ENCODE data around the gene ALPG. TPM values are rescaled to one million over a fixed set of nuclear protein-coding genes. Genes with fewer than 3 reads are reported as not detected.
"Not testable (repeated sequence)": the region's sequence is repeated elsewhere in the genome, so short reads cannot be mapped to it uniquely, and the experiment has no call there.

The ALPG gene
- total RNA-seq, 1 donor from 2014 or later, result not detected

GRCh38 chr2:232431705-232432590, 25.3 kb downstream of the ALPG start:
- TF ChIP-seq, protein P1, sequence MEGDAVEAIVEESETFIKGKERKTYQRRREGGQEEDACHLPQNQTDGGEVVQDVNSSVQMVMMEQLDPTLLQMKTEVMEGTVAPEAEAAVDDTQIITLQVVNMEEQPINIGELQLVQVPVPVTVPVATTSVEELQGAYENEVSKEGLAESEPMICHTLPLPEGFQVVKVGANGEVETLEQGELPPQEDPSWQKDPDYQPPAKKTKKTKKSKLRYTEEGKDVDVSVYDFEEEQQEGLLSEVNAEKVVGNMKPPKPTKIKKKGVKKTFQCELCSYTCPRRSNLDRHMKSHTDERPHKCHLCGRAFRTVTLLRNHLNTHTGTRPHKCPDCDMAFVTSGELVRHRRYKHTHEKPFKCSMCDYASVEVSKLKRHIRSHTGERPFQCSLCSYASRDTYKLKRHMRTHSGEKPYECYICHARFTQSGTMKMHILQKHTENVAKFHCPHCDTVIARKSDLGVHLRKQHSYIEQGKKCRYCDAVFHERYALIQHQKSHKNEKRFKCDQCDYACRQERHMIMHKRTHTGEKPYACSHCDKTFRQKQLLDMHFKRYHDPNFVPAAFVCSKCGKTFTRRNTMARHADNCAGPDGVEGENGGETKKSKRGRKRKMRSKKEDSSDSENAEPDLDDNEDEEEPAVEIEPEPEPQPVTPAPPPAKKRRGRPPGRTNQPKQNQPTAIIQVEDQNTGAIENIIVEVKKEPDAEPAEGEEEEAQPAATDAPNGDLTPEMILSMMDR (IDR thresholded peaks at IDR 0.05), result no peak
- DNase-seq (ENCODE audit: low spot score in 2 of 2), result no peak
- H3K4me3 ChIP-seq, result no peak overlapping the region
- no peaks in the 10 kb centered on the region for H3K36me3 ChIP-seq
- no peaks in the 10 kb centered on the region for H3K27me3 ChIP-seq
- no peaks in the 10 kb centered on the region for H3K4me1 ChIP-seq
- H3K9me3 ChIP-seq, result no peaks in the 10 kb centered on the region
- H3K27ac ChIP-seq, result no peak overlapping the region
- intact Hi-C loops (cut with DNase I), result no loop called here

DNA sequence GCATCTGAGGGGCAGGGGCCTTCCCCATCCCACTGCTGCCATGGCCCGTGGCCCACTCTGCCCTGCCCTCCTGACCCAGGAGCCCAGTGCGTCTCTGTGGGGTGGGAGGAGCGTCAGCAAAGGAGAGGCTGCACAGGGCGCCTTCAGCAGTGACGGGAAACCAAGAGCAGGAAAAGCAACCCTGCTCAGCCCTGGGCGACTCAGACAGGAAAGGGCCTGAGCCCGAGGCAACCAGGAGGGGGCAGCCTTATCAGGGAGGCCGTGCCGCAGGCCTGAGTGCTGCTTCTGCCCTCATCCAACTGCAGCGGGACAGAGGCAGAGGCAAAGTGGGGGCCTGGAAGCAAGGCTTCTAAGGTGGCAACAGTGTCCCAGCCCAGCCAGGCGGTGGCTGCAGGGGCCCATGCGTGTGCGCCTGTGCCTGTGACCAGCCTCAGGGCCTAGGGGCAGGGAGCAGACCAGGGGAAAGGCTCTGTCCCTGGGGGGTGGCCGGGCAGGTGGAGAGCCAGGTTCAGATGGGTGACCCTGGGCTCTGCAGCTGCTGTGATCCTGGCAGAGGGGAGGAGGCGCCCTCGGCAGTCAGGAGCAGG, 26.0 kb downstream of the ALPG start:
- Histone ChIP-seq H3K4me1 (no peaks in the 10 kb centered on the region), H3K9me3 (no peaks in the 10 kb centered on the region), H3K36me3 (no peaks in the 10 kb centered on the region), H3K4me3 (no peak overlapping the region), H3K27me3 (no peaks in the 10 kb centered on the region), H3K27ac (no peak overlapping the region)
- TF ChIP-seq, protein P1 (IDR thresholded peaks at IDR 0.05), result no peak
- DNase-seq (ENCODE audit: low spot score in 2 of 2), result no peak
- intact Hi-C loops (cut with DNase I), result no loop called here

DNA sequence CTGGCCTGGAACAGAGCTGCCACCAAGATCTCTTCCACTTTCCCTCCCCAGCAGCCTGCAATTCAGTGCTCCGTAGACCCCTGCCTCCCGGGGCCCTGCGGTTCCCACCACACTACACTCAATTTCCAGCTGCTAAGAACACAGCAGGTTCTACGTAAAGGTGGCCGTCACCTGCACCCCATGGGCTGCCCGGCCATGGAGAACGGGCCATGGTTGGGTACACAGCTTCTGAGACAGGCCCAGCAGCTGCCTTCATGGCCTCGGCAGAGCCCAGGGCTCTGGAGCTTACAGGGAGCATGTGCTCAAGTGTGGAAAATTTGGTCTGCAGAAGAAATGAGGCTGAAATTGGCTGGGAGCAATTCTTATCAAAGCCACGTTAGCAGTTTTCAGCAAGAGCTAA, 27.0 kb downstream of the ALPG start:
- H3K4me1 ChIP-seq; H3K9me3 ChIP-seq; H3K27ac ChIP-seq; H3K4me3 ChIP-seq; intact Hi-C loops (cut with DNase I); H3K36me3 ChIP-seq; DNase-seq (ENCODE audit: low spot score in 2 of 2); H3K27me3 ChIP-seq: not testable (repeated sequence)

DNA sequence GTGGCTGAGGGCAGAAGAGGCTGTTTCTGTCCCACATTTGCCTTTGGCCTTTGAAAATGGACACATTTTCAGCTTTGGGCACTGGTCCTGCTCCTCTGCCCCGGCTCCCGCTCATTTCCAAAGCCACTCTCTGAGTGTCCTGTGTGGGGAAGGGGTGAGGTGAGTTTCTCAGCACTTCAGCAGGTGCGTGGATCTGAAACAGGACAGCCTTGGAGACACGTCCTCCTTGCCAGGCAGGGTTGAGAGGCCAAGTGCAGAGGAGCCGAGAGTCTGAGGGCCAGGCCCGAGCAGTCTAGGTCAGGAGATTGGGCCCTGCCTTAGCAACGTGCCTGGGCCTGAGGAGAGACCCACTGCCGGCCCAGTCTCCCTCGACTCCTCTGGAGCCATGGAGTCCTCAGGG, 27.4 kb downstream of the ALPG start:
- Histone ChIP-seq H3K27ac (no peak overlapping the region), H3K27me3 (no peaks in the 10 kb centered on the region), H3K36me3 (no peaks in the 10 kb centered on the region), H3K4me1 (no peaks in the 10 kb centered on the region), H3K4me3 (no peak overlapping the region), H3K9me3 (no peaks in the 10 kb centered on the region)
- TF ChIP-seq, protein P1 (IDR thresholded peaks at IDR 0.05), result no peak
- intact Hi-C loops (cut with DNase I), result no loop called here
- no peak for DNase-seq (ENCODE audit: low spot score in 2 of 2)

DNA sequence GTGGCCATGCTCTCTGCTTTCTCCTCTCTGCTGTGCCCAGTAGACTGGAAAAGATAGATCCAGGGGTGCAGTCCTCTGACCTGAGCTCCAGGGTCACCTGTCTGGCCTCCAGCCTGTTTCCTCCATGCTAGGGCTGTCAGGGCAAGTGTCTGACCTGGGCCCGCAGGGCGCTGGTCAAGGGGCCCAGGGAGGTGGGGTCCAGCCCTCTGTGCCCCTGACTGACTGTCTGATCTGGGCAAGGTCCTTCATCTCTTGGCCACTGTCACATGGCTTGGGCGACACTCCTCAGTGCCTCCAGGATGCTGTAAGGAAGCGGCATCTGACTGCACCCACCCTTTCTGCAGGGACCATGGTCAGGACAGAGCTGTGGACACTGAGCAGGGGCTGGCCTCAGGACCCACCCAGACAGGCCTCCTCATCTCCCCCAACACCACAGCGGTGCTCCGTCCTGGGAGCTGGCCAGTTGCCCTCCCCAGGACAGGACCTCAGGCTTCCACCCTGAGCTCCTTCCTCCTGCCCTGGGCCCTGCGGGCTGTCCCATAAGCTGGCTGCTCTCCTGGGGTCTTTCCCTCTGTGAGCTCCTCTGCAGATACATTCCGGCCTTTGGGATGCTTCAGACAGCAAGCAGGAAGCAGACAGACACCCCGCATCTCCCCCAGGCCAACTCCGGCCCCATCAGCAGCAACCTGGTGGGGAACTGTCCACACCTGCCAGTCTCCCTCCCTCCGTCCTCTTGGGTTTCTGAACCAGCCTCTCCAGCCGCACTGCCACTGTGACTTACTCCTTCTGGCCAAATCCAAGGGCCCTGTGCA, 28.1 kb downstream of the ALPG start:
- no peak overlapping the region for H3K27ac ChIP-seq
- intact Hi-C loops (cut with DNase I), result no loop called here
- TF ChIP-seq, protein P1 (IDR thresholded peaks at IDR 0.05), result no peak
- no peaks in the 10 kb centered on the region for H3K36me3 ChIP-seq
- H3K27me3 ChIP-seq, result no peaks in the 10 kb centered on the region
- no peak for DNase-seq (ENCODE audit: low spot score in 2 of 2)
- H3K4me1 ChIP-seq, result no peaks in the 10 kb centered on the region
- H3K4me3 ChIP-seq, result no peak overlapping the region
- H3K9me3 ChIP-seq, result no peaks in the 10 kb centered on the region

- Histone ChIP-seq H3K36me3 (no peaks in the 10 kb centered on the region), H3K4me3 (no peak overlapping the region), H3K27me3 (no peaks in the 10 kb centered on the region), H3K27ac (no peak overlapping the region), H3K9me3 (no peaks in the 10 kb centered on the region), H3K4me1 (no peaks in the 10 kb centered on the region)
- no peak for DNase-seq (ENCODE audit: low spot score in 2 of 2)
- intact Hi-C loops (cut with DNase I), result no loop called here
- TF ChIP-seq, protein P1 (IDR thresholded peaks at IDR 0.05), result no peak
These were observed 28.7 kb downstream of the ALPG start for GRCh38 chr2:232435375-232435648.

Data from ascending aorta (tissue), 2 donors.